ENCODE results near the gene TRIM66. TPM values are rescaled to one million over a fixed set of nuclear protein-coding genes. Genes with fewer than 3 reads are reported as not detected.

The TRIM66 gene
- total and polyA plus RNA-seq, 2 donors (not counting 3 experiments of a cell fraction or from before 2014, with no cell fraction given): 5.5 to 11.7 TPM

DNA sequence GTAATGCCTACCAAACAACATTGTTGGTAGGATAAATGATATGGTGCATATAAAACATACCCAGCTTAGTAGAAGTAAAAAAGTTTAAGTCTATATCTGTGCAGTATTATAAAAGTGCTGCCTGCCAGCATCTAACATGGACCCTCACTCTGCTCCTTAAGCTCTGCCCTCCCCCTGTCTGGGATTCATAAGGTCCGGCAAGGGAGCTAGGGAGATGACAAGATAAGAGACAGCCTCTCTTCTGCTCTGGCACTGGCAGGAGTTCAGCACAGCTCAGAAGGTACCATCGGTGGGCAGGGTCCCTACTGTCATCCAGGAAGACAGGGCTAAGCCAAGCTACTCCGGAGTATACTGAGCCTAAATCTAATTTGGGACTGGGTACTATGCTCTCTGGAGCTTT is 42.8 kb downstream of the TRIM66 start:
- H3K9me1 ChIP-seq (replicated peaks; ENCODE audit: control insufficient read depth, extremely low read depth, insufficient read depth, low read length): no peaks in the 10 kb centered on the region
- peaks cover 0 to 15% of the 10 kb centered on the region in 2 experiments for H3K36me3 ChIP-seq (ENCODE audit: control insufficient read depth in 2 of 2, extremely low read depth in 1 of 2, insufficient read depth in 2 of 2, low read length in 2 of 2)
- no peak overlapping the region for H2AFZ ChIP-seq (ENCODE audit: low read depth, low read length)
- no peak overlapping the region for H3K4me3 ChIP-seq (replicated peaks in 1 of 3; ENCODE audit: insufficient read depth in 1 of 3, low read depth in 1 of 3, low read length in 3 of 3)
- H3K27ac ChIP-seq (ENCODE audit: insufficient read depth, low read depth, low read length): no peak overlapping the region
- BruUV-seq (replicated peaks): no TSS peak
- DNase-seq (ENCODE audit: low read depth, low spot score) (no peak), FAIRE-seq (no peak)
- no peaks in the 10 kb centered on the region for H3K9me3 ChIP-seq (replicated peaks; ENCODE audit: control insufficient read depth, insufficient read depth, low read length)
- no peaks in the 10 kb centered on the region for H4K20me1 ChIP-seq (replicated peaks; ENCODE audit: control insufficient read depth, extremely low read depth, insufficient read depth, low read length)
- no peaks in the 10 kb centered on the region for H3K27me3 ChIP-seq (ENCODE audit: control insufficient read depth in 2 of 2, insufficient read depth in 2 of 2, low read length in 2 of 2)
- intact Hi-C loops (cut with micrococcal nuclease) (no loop called here), dilution Hi-C loops (cut with MboI; ENCODE audit: extremely low pct_ligation_motif_present, low sequenced_read_pairs) (no loop called here)
- no peaks in the 10 kb centered on the region for H3K79me2 ChIP-seq (ENCODE audit: control insufficient read depth, insufficient read depth, low read length)
- no peak overlapping the region for H3K4me2 ChIP-seq (ENCODE audit: insufficient read depth, low read length)
- TF ChIP-seq, protein P1, sequence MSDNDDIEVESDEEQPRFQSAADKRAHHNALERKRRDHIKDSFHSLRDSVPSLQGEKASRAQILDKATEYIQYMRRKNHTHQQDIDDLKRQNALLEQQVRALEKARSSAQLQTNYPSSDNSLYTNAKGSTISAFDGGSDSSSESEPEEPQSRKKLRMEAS (IDR thresholded peaks at IDR 0.05; ENCODE audit: insufficient read depth, insufficient read length): no peak
- TF ChIP-seq, protein P2, sequence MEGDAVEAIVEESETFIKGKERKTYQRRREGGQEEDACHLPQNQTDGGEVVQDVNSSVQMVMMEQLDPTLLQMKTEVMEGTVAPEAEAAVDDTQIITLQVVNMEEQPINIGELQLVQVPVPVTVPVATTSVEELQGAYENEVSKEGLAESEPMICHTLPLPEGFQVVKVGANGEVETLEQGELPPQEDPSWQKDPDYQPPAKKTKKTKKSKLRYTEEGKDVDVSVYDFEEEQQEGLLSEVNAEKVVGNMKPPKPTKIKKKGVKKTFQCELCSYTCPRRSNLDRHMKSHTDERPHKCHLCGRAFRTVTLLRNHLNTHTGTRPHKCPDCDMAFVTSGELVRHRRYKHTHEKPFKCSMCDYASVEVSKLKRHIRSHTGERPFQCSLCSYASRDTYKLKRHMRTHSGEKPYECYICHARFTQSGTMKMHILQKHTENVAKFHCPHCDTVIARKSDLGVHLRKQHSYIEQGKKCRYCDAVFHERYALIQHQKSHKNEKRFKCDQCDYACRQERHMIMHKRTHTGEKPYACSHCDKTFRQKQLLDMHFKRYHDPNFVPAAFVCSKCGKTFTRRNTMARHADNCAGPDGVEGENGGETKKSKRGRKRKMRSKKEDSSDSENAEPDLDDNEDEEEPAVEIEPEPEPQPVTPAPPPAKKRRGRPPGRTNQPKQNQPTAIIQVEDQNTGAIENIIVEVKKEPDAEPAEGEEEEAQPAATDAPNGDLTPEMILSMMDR (IDR thresholded peaks at IDR 0.05; ENCODE audit: extremely low read depth in 1 of 2, insufficient read depth in 1 of 2, low read depth in 1 of 2, low read length in 2 of 2): no peak
- no peak for TF ChIP-seq MYC (IDR thresholded peaks at IDR 0.05; ENCODE audit: low read depth, low read length)
- TF ChIP-seq POLR2AphosphoS5 (IDR thresholded peaks at IDR 0.05; ENCODE audit: insufficient read depth, low read depth, low read length): no peak
- TF ChIP-seq JUN (IDR thresholded peaks at IDR 0.05; ENCODE audit: borderline replicate concordance, insufficient read depth, insufficient read length, low read depth): no peak
- POLR2A ChIA-PET: interaction anchor here (1.1 kb wide), 1 partner anchor 43 kb away, joined by 3 read pairs; the partner anchor contains the start of genes RPL27A and TRIM66
- H3K9ac ChIP-seq (replicated peaks; ENCODE audit: extremely low read depth, insufficient read depth, low read length): no peak overlapping the region
- H3K4me1 ChIP-seq (ENCODE audit: control insufficient read depth, extremely low read depth, insufficient read depth, low read length): no peaks in the 10 kb centered on the region
- CTCF ChIA-PET: interaction anchor here (0.8 to 1.5 kb wide), 5 partner anchors 9 to 320 kb away, joined by 3 to 4 read pairs (median 3); no protein-coding TSS in a partner anchor

DNA sequence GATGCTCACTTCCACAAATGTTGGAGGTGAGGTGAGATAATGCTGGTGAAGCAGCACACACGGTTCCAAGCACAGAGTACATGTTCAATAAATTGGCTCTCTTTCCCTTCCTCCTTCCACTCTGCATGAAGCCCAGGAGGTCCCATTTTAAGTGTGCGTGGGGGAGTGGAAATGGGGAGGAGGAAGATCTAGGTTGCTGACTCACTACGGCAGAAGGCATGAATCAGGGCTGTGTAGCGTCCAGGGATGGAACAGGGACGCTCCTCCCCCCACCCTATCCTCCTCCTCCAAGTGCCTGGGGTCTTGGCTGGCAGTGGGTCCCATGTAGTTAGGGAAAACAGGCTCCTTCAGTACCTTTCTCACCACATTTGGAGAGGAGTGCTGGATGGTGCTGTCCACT is 44.2 kb downstream of the TRIM66 start:
- intact Hi-C loops (cut with micrococcal nuclease): no loop called here
- Histone ChIP-seq H3K36me3 (ENCODE audit: control insufficient read depth in 2 of 2, extremely low read depth in 1 of 2, insufficient read depth in 2 of 2, low read length in 2 of 2) (peaks cover 0 to 15% of the 10 kb centered on the region in 2 experiments), H3K9me3 (replicated peaks; ENCODE audit: control insufficient read depth, insufficient read depth, low read length) (no peaks in the 10 kb centered on the region), H3K4me3 (replicated peaks in 1 of 3; ENCODE audit: insufficient read depth in 1 of 3, low read depth in 1 of 3, low read length in 3 of 3) (no peak overlapping the region), H3K27me3 (ENCODE audit: control insufficient read depth in 2 of 2, insufficient read depth in 2 of 2, low read length in 2 of 2) (no peaks in the 10 kb centered on the region), H2AFZ (ENCODE audit: low read depth, low read length) (no peak overlapping the region), H3K27ac (ENCODE audit: insufficient read depth, low read depth, low read length) (no peak overlapping the region), H3K4me2 (ENCODE audit: insufficient read depth, low read length) (no peak overlapping the region), H3K9ac (replicated peaks; ENCODE audit: extremely low read depth, insufficient read depth, low read length) (no peak overlapping the region), H3K9me1 (replicated peaks; ENCODE audit: control insufficient read depth, extremely low read depth, insufficient read depth, low read length) (no peaks in the 10 kb centered on the region), H3K79me2 (ENCODE audit: control insufficient read depth, insufficient read depth, low read length) (no peaks in the 10 kb centered on the region), H4K20me1 (replicated peaks; ENCODE audit: control insufficient read depth, extremely low read depth, insufficient read depth, low read length) (no peaks in the 10 kb centered on the region), H3K4me1 (ENCODE audit: control insufficient read depth, extremely low read depth, insufficient read depth, low read length) (no peaks in the 10 kb centered on the region)
- no peak for DNase-seq (ENCODE audit: low read depth, low spot score)
- CTCF ChIA-PET: no interaction called here
- FAIRE-seq: no peak
- TF ChIP-seq, protein P1 (IDR thresholded peaks at IDR 0.05; ENCODE audit: insufficient read depth, insufficient read length): no peak
- TF ChIP-seq, protein P2 (IDR thresholded peaks at IDR 0.05; ENCODE audit: extremely low read depth in 1 of 2, insufficient read depth in 1 of 2, low read depth in 1 of 2, low read length in 2 of 2): no peak
- TF ChIP-seq MYC (IDR thresholded peaks at IDR 0.05; ENCODE audit: low read depth, low read length) (no peak), POLR2AphosphoS5 (IDR thresholded peaks at IDR 0.05; ENCODE audit: insufficient read depth, low read depth, low read length) (no peak)
- POLR2A ChIA-PET: interaction anchor here (1.1 kb wide), 1 partner anchor 44 kb away, joined by 3 read pairs; the partner anchor contains the start of genes RPL27A and TRIM66
- BruUV-seq (replicated peaks): no TSS peak
- dilution Hi-C loops (cut with MboI; ENCODE audit: extremely low pct_ligation_motif_present, low sequenced_read_pairs): no loop called here

Data from endothelial cell of umbilical vein (primary cell).